AG10803 (cell line): ENCODE measurements around the gene NEXMIF.
"Not testable (repeated sequence)": the region's sequence is repeated elsewhere in the genome, so short reads cannot be mapped to it uniquely, and the experiment has no call there.

Source experiments
- DNase-seq: peaks from one replicate; pipeline ENCODE4 v3.0.0; 2010; ENCODE audit warnings: low read depth
- H3K4me3 ChIP-seq: 2 replicates; pipeline ENCODE4 v1.5.1; 2011; ENCODE audit warnings: mild to moderate bottlenecking, low read length, control low read depth
- CTCF ChIP-seq: conservative IDR thresholded peaks from 2 replicates; pipeline ENCODE4 v1.5.1; 2011; ENCODE audit warnings: mild to moderate bottlenecking, low read length, control low read depth, inconsistent platforms

Gene NEXMIF

GRCh38 chrX:74925225-74926088 is at the start of gene NEXMIF:
NEXMIF (minus strand) TSS chrX:74925452.
- DNase-seq, result peak; percentile 9
- peak within 1 kb of the TSS; percentile 33 for H3K4me3 ChIP-seq
- no peak for TF ChIP-seq CTCF

- H3K4me3 ChIP-seq, DNase-seq: not testable (repeated sequence)
Observed at GRCh38 chrX:74961962-74962361, 36.7 kb upstream of the NEXMIF start.

GRCh38 chrX:74949717-74950116 is 24.5 kb upstream of the NEXMIF start:
- no peak for TF ChIP-seq CTCF
- DNase-seq, result no peak
- H3K4me3 ChIP-seq, result no peak overlapping the region

- no peak overlapping the region for H3K4me3 ChIP-seq
- TF ChIP-seq CTCF, result no peak
- no peak for DNase-seq
Observed at GRCh38 chrX:74940414-74940813, 15.2 kb upstream of the NEXMIF start.

- DNase-seq, result no peak
- H3K4me3 ChIP-seq, result no peak overlapping the region
- TF ChIP-seq CTCF, result no peak
Observed at GRCh38 chrX:74931214-74931613, 6.0 kb upstream of the NEXMIF start.

GRCh38 chrX:74924449-74925224 is 615 bp downstream of the NEXMIF start:
- no peak for TF ChIP-seq CTCF
- H3K4me3 ChIP-seq, result peak overlapping the region; percentile 33
- peak; percentile 1 for DNase-seq

- H3K4me3 ChIP-seq, result peak overlapping the region; percentile 20; the same call in 1 of the 2 replicates
- DNase-seq, result peak; percentile 4
- no peak for TF ChIP-seq CTCF
Observed at GRCh38 chrX:74923942-74924448, 1.3 kb downstream of the NEXMIF start.
